ENCODE measurements around the gene SBF2.
"Not testable (repeated sequence)": the region's sequence is repeated elsewhere in the genome, so short reads cannot be mapped to it uniquely, and the experiment has no call there.

Gene SBF2

DNA sequence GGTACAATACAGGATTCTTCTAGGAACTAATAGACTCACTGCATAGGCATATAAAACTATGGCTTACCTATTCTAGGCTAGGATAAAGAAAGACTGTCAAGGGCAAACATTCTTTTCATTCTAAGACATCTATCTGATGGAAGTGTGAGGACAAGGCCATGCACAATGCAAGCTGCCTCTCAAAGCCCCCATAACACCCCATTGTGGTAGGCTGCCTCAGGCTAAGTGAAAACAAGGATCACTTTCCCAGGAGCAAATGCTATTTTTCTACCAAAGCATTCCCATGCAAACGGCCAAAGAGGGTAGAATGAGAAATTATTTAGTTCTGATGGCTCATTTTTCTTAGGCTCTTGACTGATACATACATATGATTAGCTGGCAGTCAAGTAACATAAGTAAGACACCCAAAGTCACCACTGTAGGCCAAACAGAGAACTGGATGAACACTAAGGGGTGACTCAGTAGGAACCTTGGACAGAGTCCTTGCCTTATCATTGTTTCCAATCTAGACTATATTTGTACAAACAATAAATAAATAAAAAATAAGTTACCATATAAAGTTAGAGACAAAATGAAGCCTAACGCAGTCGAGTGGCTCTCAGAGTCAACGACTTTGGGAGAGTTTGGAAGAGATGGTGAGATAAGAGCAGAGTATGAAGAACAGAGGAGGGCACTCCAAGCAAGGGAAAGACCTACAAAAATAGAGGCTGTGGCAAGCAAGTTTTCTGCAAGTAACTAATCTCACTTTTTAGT lies 303.6 kb downstream of the SBF2 start:
- Histone ChIP-seq H3K9ac (ENCODE audit: low read depth, low read length) (no peak overlapping the region), H3K27me3 (ENCODE audit: control insufficient read depth, insufficient read depth, low read length) (no peaks in the 10 kb centered on the region), H3K4me3 (ENCODE audit: low read depth, low read length) (no peak overlapping the region), H3K4me1 (ENCODE audit: control insufficient read depth, insufficient read depth, low read length) (no peaks in the 10 kb centered on the region), H3K27ac (ENCODE audit: low read depth, low read length) (no peak overlapping the region), H3K36me3 (ENCODE audit: control insufficient read depth, insufficient read depth, low read length) (0 out of 2 replicates have a peak, but pooled peaks cover 9% of the 10 kb centered on the region), H3K9me3 (ENCODE audit: control insufficient read depth, insufficient read depth, low read length) (no peaks in the 10 kb centered on the region)

GRCh38 chr11:9987303-9987702 lies 306.7 kb downstream of the SBF2 start:
- not testable (repeated sequence) for H3K36me3 ChIP-seq (ENCODE audit: control insufficient read depth, insufficient read depth, low read length); H3K4me3 ChIP-seq (ENCODE audit: low read depth, low read length); H3K27ac ChIP-seq (ENCODE audit: low read depth, low read length); H3K9me3 ChIP-seq (ENCODE audit: control insufficient read depth, insufficient read depth, low read length); H3K9ac ChIP-seq (ENCODE audit: low read depth, low read length); H3K27me3 ChIP-seq (ENCODE audit: control insufficient read depth, insufficient read depth, low read length)
- H3K4me1 ChIP-seq (ENCODE audit: control insufficient read depth, insufficient read depth, low read length), result peaks cover 20% of the 10 kb centered on the region

DNA sequence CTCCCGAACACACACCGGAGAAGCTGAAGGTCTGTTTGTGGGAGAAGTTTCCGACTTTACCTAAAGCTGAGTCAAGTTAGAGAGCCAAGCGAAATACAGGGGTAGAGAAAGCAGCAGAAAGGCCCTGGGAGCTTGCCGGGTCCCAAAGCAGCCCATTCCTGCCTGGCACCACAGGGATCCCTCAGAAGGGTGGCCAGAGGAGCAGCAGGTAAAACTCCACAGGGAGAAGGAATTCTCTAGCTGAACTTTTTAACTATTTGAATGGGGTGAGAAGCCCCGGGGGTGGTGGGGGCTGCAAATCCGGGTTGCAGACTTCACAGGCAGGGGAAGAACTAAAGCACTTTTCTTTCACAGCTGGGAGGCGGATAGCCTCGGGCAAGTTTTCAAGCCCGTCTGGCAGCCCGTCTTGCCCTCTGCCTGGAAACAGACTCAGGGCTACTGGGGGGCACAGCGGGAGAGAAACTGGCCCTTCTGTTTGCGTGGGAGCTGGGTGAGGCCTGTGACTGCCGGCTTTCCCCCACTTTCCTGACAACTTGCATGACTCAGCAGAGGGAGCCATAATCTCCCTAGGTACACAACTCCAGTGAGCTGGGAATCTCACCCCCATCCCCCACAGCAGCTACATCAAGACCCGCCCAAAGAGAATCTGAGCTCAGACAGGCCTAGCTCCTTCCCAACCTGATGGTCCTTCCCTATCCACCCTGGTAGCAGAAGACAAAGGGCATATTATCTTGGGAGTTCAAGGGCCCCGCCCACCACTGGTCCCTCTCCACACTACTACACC lies 311.0 kb downstream of the SBF2 start:
- Histone ChIP-seq H3K27ac (ENCODE audit: low read depth, low read length) (peak overlapping the region; percentile 97), H3K4me1 (ENCODE audit: control insufficient read depth, insufficient read depth, low read length) (peaks cover 30% of the 10 kb centered on the region), H3K9ac (ENCODE audit: low read depth, low read length) (peak overlapping the region; percentile 44; the same call in 1 of the 2 replicates), H3K9me3 (ENCODE audit: control insufficient read depth, insufficient read depth, low read length) (no peaks in the 10 kb centered on the region), H3K4me3 (ENCODE audit: low read depth, low read length) (no peak overlapping the region), H3K27me3 (ENCODE audit: control insufficient read depth, insufficient read depth, low read length) (no peaks in the 10 kb centered on the region), H3K36me3 (ENCODE audit: control insufficient read depth, insufficient read depth, low read length) (no peaks in the 10 kb centered on the region)

- Histone ChIP-seq H3K36me3 (ENCODE audit: control insufficient read depth, insufficient read depth, low read length) (no peaks in the 10 kb centered on the region), H3K4me3 (ENCODE audit: low read depth, low read length) (no peak overlapping the region), H3K27me3 (ENCODE audit: control insufficient read depth, insufficient read depth, low read length) (no peaks in the 10 kb centered on the region), H3K27ac (ENCODE audit: low read depth, low read length) (peak overlapping the region; percentile 97), H3K9me3 (ENCODE audit: control insufficient read depth, insufficient read depth, low read length) (no peaks in the 10 kb centered on the region), H3K4me1 (ENCODE audit: control insufficient read depth, insufficient read depth, low read length) (peaks cover 37% of the 10 kb centered on the region), H3K9ac (ENCODE audit: low read depth, low read length) (no peak overlapping the region)
These were observed 311.8 kb downstream of the SBF2 start for GRCh38 chr11:9982127-9982795.

- H3K27ac ChIP-seq (ENCODE audit: low read depth, low read length), result no peak overlapping the region
- no peaks in the 10 kb centered on the region for H3K9me3 ChIP-seq (ENCODE audit: control insufficient read depth, insufficient read depth, low read length)
- no peaks in the 10 kb centered on the region for H3K36me3 ChIP-seq (ENCODE audit: control insufficient read depth, insufficient read depth, low read length)
- H3K4me1 ChIP-seq (ENCODE audit: control insufficient read depth, insufficient read depth, low read length), result peaks cover 37% of the 10 kb centered on the region
- no peaks in the 10 kb centered on the region for H3K27me3 ChIP-seq (ENCODE audit: control insufficient read depth, insufficient read depth, low read length)
- H3K4me3 ChIP-seq (ENCODE audit: low read depth, low read length), result no peak overlapping the region
- H3K9ac ChIP-seq (ENCODE audit: low read depth, low read length), result no peak overlapping the region
These were observed 313.1 kb downstream of the SBF2 start for GRCh38 chr11:9980931-9981330.

GRCh38 chr11:9977554-9977953 lies 316.5 kb downstream of the SBF2 start:
- no peak overlapping the region for H3K9ac ChIP-seq (ENCODE audit: low read depth, low read length)
- H3K27me3 ChIP-seq (ENCODE audit: control insufficient read depth, insufficient read depth, low read length), result no peaks in the 10 kb centered on the region
- H3K27ac ChIP-seq (ENCODE audit: low read depth, low read length), result no peak overlapping the region
- no peaks in the 10 kb centered on the region for H3K36me3 ChIP-seq (ENCODE audit: control insufficient read depth, insufficient read depth, low read length)
- no peak overlapping the region for H3K4me3 ChIP-seq (ENCODE audit: low read depth, low read length)
- no peaks in the 10 kb centered on the region for H3K9me3 ChIP-seq (ENCODE audit: control insufficient read depth, insufficient read depth, low read length)
- H3K4me1 ChIP-seq (ENCODE audit: control insufficient read depth, insufficient read depth, low read length), result peaks cover 43% of the 10 kb centered on the region

DNA sequence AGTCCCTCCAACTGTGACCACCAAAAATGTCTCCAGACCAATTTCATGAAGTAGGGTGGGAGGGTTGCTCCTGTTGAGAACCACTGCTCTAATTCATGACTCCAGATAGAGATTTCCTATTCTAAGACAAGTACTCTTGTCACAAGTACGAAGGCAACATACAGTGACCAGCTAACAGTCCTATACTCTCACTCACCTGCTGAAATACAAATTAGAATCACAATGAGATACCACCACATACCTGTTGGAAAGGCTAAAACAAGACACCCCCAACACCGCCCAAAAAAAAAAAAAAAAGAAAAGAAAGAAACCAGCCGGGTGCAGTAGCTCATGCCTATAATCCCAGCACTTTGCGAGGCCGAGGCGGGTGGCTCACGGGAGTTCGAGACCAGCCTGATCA lies 319.6 kb downstream of the SBF2 start:
- H3K27me3 ChIP-seq (ENCODE audit: control insufficient read depth, insufficient read depth, low read length), result no peaks in the 10 kb centered on the region
- H3K9me3 ChIP-seq (ENCODE audit: control insufficient read depth, insufficient read depth, low read length), result no peaks in the 10 kb centered on the region
- H3K9ac ChIP-seq (ENCODE audit: low read depth, low read length), result no peak overlapping the region
- H3K4me3 ChIP-seq (ENCODE audit: low read depth, low read length), result no peak overlapping the region
- H3K27ac ChIP-seq (ENCODE audit: low read depth, low read length), result no peak overlapping the region
- H3K36me3 ChIP-seq (ENCODE audit: control insufficient read depth, insufficient read depth, low read length), result no peaks in the 10 kb centered on the region
- peaks cover 32% of the 10 kb centered on the region for H3K4me1 ChIP-seq (ENCODE audit: control insufficient read depth, insufficient read depth, low read length)

- H3K36me3 ChIP-seq (ENCODE audit: control insufficient read depth, insufficient read depth, low read length), result no peaks in the 10 kb centered on the region
- H3K4me1 ChIP-seq (ENCODE audit: control insufficient read depth, insufficient read depth, low read length), result peaks cover 32% of the 10 kb centered on the region
- H3K27ac ChIP-seq (ENCODE audit: low read depth, low read length), result peak overlapping the region; percentile 49
- H3K9me3 ChIP-seq (ENCODE audit: control insufficient read depth, insufficient read depth, low read length), result no peaks in the 10 kb centered on the region
- H3K4me3 ChIP-seq (ENCODE audit: low read depth, low read length), result no peak overlapping the region; the same call in 1 of the 2 replicates
- H3K27me3 ChIP-seq (ENCODE audit: control insufficient read depth, insufficient read depth, low read length), result no peaks in the 10 kb centered on the region
- H3K9ac ChIP-seq (ENCODE audit: low read depth, low read length), result no peak overlapping the region
These were observed 320.1 kb downstream of the SBF2 start for GRCh38 chr11:9973921-9974320.

DNA sequence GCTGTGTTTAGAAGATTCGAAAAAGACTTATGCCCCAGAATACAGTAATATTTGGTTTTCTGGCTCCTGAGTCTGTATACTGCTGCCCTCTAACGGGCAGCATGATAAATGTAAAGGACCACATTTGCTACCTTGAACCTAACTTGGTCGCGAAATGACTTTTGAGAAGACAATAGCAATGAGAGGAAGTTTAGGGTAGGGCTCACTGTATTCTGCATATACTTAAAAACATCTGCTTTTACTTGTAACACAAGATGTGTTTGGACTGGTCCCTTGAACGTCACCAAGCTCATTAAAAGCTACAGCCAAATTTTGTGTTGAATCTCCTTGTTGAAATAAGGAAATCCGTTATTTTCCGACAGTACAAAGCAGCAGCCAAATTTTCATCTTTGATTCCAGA lies 321.0 kb downstream of the SBF2 start:
- Histone ChIP-seq H3K27ac (ENCODE audit: low read depth, low read length) (peak overlapping the region; percentile 49), H3K4me1 (ENCODE audit: control insufficient read depth, insufficient read depth, low read length) (peaks cover 30% of the 10 kb centered on the region), H3K4me3 (ENCODE audit: low read depth, low read length) (no peak overlapping the region), H3K36me3 (ENCODE audit: control insufficient read depth, insufficient read depth, low read length) (peaks cover 4% of the 10 kb centered on the region; the same call in 1 of the 2 replicates), H3K9me3 (ENCODE audit: control insufficient read depth, insufficient read depth, low read length) (no peaks in the 10 kb centered on the region), H3K27me3 (ENCODE audit: control insufficient read depth, insufficient read depth, low read length) (no peaks in the 10 kb centered on the region), H3K9ac (ENCODE audit: low read depth, low read length) (no peak overlapping the region)

DNA sequence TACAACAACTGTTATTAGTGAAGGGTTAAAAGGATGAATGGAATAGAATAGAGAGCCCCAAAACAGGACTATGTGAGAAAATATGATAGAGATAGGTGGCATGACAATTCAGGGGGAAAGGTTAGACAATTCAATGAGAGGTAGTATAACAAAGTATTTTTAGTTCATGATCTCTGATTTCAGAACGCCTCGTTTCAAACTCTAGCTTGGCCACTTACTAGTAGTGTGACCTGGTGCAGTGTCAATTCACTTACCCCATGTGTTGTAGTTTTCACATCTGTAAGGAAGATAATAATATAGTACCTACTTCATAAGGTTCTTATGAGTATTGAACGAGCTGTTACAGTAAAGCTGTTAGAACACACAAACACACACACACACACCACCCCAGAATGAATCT lies 322.1 kb downstream of the SBF2 start:
- Histone ChIP-seq H3K36me3 (ENCODE audit: control insufficient read depth, insufficient read depth, low read length) (peaks cover 4% of the 10 kb centered on the region; the same call in 1 of the 2 replicates), H3K4me3 (ENCODE audit: low read depth, low read length) (no peak overlapping the region), H3K9ac (ENCODE audit: low read depth, low read length) (no peak overlapping the region), H3K27me3 (ENCODE audit: control insufficient read depth, insufficient read depth, low read length) (no peaks in the 10 kb centered on the region), H3K4me1 (ENCODE audit: control insufficient read depth, insufficient read depth, low read length) (peaks cover 23% of the 10 kb centered on the region), H3K27ac (ENCODE audit: low read depth, low read length) (no peak overlapping the region), H3K9me3 (ENCODE audit: control insufficient read depth, insufficient read depth, low read length) (no peaks in the 10 kb centered on the region)

- Histone ChIP-seq H3K27me3 (ENCODE audit: control insufficient read depth, insufficient read depth, low read length) (no peaks in the 10 kb centered on the region), H3K36me3 (ENCODE audit: control insufficient read depth, insufficient read depth, low read length) (peaks cover 4% of the 10 kb centered on the region; the same call in 1 of the 2 replicates), H3K9ac (ENCODE audit: low read depth, low read length) (no peak overlapping the region), H3K9me3 (ENCODE audit: control insufficient read depth, insufficient read depth, low read length) (no peaks in the 10 kb centered on the region), H3K27ac (ENCODE audit: low read depth, low read length) (no peak overlapping the region), H3K4me3 (ENCODE audit: low read depth, low read length) (no peak overlapping the region), H3K4me1 (ENCODE audit: control insufficient read depth, insufficient read depth, low read length) (peaks cover 14% of the 10 kb centered on the region)
These were observed 325.0 kb downstream of the SBF2 start for GRCh38 chr11:9969068-9969467.
